Loucy (cell line): ENCODE data around the gene CEP57.

ENCODE experiments used
- H2AFZ ChIP-seq: fragments of 200-600 bp; sonication (generic); 2 replicates; pipeline ENCODE4 v1.6.0; 2016; ENCODE audit warnings: antibody characterized with exemption, mild to moderate bottlenecking, low read length, moderate library complexity
- H3F3A ChIP-seq: fragments of 200-600 bp; 2 replicates; pipeline ENCODE4 v1.6.0; 2016; ENCODE audit warnings: antibody characterized with exemption, low read depth, mild to moderate bottlenecking
- H3K27me3 ChIP-seq: fragments of 200-600 bp; sonication (generic); 2 replicates; pipeline ENCODE4 v1.6.1; 2014; ENCODE audit warnings: low read length, mild to moderate bottlenecking; ENCODE audit not compliant: insufficient read depth, poor library complexity, severe bottlenecking
- H3K36me3 ChIP-seq: fragments of 200-600 bp; sonication (generic); 2 replicates; pipeline ENCODE4 v1.6.1; 2016; ENCODE audit warnings: low read length; ENCODE audit not compliant: insufficient read depth
- H3K4me1 ChIP-seq: fragments of 200-600 bp; sonication (generic); 2 replicates; pipeline ENCODE4 v1.5.1; 2014; ENCODE audit warnings: low read length, mild to moderate bottlenecking; ENCODE audit not compliant: insufficient read depth, poor library complexity, severe bottlenecking
- H3K4me2 ChIP-seq: fragments of 200-600 bp; sonication (generic); 2 replicates; pipeline ENCODE4 v1.6.0; 2014; ENCODE audit warnings: antibody characterized with exemption, low read length, low read depth, mild to moderate bottlenecking; ENCODE audit not compliant: poor library complexity, severe bottlenecking
- H3K4me3 ChIP-seq: fragments of 200-600 bp; sonication (generic); 2 replicates; pipeline ENCODE4 v1.5.1; 2014; ENCODE audit warnings: low read length, mild to moderate bottlenecking, mixed read lengths; ENCODE audit not compliant: poor library complexity, severe bottlenecking
- H3K79me2 ChIP-seq: fragments of 200-600 bp; sonication (generic); 2 replicates; pipeline ENCODE4 v1.6.1; 2014; ENCODE audit warnings: low read length; ENCODE audit not compliant: insufficient read depth
- H3K9ac ChIP-seq: fragments of 200-600 bp; sonication (generic); 2 replicates; pipeline ENCODE4 v1.6.0; 2014; ENCODE audit warnings: mild to moderate bottlenecking, low read depth, low read length, moderate library complexity; ENCODE audit not compliant: poor library complexity, severe bottlenecking
- H3K9me2 ChIP-seq: fragments of 200-600 bp; sonication (generic); replicated peaks from 2 replicates; pipeline ENCODE4 v1.6.1; 2016; ENCODE audit warnings: low read depth, low read length, mixed read lengths
- H3K9me3 ChIP-seq: fragments of 200-600 bp; sonication (generic); 2 replicates; pipeline ENCODE4 v1.6.1; 2014; ENCODE audit warnings: mild to moderate bottlenecking, antibody characterized with exemption, low read length, low read depth; ENCODE audit not compliant: insufficient read depth
- H4K20me1 ChIP-seq: fragments of 200-600 bp; sonication (generic); 2 replicates; pipeline ENCODE4 v1.6.0; 2014; ENCODE audit warnings: antibody characterized with exemption, low read length, mild to moderate bottlenecking; ENCODE audit not compliant: insufficient read depth, poor library complexity, severe bottlenecking
- EZH2phosphoT487 ChIP-seq: fragments of 200-600 bp; IDR thresholded peaks from 2 replicates; pipeline ENCODE4 v1.6.1; 2018; ENCODE audit warnings: antibody characterized with exemption, mild to moderate bottlenecking, moderate library complexity, borderline replicate concordance
- TF ChIP-seq, protein P1 (sequence below): fragments of 200-600 bp; sonication (generic); conservative IDR thresholded peaks from 2 replicates; pipeline ENCODE4 v1.5.1; 2014; ENCODE audit warnings: mild to moderate bottlenecking, antibody characterized with exemption, low read length

The CEP57 gene

DNA sequence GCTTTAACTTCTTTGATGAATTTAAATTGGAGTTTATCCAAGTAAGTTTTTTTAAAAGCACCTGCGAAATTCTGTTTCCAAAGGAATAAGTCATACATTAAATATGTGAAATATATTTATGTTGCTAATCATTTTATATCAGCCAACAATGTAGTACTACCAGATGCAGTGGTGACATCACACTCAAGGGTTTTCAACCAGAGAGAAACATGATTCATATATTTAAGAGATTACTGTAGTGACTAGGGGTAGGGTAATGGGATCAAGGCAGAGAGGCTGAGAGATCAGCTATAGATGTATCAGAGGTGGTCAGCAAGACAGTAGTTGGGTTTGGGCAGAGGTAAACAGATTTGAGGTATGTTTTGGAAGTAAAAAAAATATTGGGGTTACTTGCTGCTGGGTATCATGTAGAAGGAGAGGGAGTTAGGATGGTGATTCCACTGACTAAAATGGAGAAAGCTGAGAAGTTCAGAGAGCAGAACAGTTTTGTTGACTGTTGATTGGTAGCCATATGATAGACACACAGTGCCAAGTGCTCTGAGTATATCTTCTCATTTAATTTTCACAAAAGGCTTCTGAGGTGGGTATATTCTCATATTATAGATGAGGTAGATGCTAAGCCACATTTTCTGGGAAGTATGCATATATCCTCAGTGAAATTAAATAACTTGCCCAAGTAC, 39.4 kb downstream of the CEP57 start:
- H3K9ac ChIP-seq = no peak overlapping the region
- no peaks in the 10 kb centered on the region for H3K79me2 ChIP-seq
- H3K4me1 ChIP-seq = no peaks in the 10 kb centered on the region
- no peaks in the 10 kb centered on the region for H3K9me3 ChIP-seq
- TF ChIP-seq EZH2phosphoT487 = no peak
- TF ChIP-seq, protein P1, sequence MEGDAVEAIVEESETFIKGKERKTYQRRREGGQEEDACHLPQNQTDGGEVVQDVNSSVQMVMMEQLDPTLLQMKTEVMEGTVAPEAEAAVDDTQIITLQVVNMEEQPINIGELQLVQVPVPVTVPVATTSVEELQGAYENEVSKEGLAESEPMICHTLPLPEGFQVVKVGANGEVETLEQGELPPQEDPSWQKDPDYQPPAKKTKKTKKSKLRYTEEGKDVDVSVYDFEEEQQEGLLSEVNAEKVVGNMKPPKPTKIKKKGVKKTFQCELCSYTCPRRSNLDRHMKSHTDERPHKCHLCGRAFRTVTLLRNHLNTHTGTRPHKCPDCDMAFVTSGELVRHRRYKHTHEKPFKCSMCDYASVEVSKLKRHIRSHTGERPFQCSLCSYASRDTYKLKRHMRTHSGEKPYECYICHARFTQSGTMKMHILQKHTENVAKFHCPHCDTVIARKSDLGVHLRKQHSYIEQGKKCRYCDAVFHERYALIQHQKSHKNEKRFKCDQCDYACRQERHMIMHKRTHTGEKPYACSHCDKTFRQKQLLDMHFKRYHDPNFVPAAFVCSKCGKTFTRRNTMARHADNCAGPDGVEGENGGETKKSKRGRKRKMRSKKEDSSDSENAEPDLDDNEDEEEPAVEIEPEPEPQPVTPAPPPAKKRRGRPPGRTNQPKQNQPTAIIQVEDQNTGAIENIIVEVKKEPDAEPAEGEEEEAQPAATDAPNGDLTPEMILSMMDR = no peak
- H3K9me2 ChIP-seq = no peaks in the 10 kb centered on the region
- no peak overlapping the region for H3K4me2 ChIP-seq
- H4K20me1 ChIP-seq = no peaks in the 10 kb centered on the region
- no peak overlapping the region for H2AFZ ChIP-seq
- no peaks in the 10 kb centered on the region for H3F3A ChIP-seq
- peaks cover 71% of the 10 kb centered on the region for H3K36me3 ChIP-seq
- H3K4me3 ChIP-seq = no peak overlapping the region
- no peaks in the 10 kb centered on the region for H3K27me3 ChIP-seq

DNA sequence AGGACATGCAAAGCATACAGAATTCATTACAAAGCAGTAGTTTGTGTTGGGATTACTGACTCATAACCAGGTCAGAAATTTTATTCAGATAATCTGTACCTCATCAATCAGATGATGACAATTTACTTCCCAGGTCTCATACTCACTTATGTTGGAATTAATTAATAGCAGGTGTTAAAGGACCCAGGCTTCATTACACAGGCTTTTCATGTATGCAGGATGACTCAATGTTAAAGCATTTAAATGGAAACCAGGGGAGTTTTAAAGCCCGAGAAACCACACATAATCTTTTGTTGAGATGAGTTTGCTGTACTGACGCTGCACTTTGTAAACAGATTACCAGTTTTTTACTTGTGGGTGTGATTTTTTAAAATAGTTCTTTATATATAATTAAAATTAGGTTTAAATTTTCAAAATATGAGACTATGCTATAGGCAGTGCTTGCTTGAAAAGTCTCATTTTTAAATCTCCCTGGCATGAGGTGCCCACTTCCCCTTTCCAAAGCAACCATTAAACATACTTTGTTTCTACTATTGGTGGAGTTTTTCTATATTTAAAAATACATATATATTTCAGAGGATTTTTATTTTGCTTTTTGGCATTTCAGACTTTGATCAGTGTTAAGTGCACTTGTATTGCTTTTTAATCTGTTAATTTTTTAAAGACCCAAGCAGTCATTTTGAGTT, 41.0 kb downstream of the CEP57 start:
- H3K36me3 ChIP-seq = peaks cover 75% of the 10 kb centered on the region
- no peaks in the 10 kb centered on the region for H3K4me1 ChIP-seq
- H3K4me2 ChIP-seq = no peak overlapping the region
- H3K9ac ChIP-seq = no peak overlapping the region
- H3F3A ChIP-seq = no peaks in the 10 kb centered on the region
- H4K20me1 ChIP-seq = no peaks in the 10 kb centered on the region
- TF ChIP-seq, protein P1 = no peak
- TF ChIP-seq EZH2phosphoT487 = no peak
- no peaks in the 10 kb centered on the region for H3K79me2 ChIP-seq
- H3K9me3 ChIP-seq = no peaks in the 10 kb centered on the region
- no peak overlapping the region for H2AFZ ChIP-seq
- no peak overlapping the region for H3K4me3 ChIP-seq
- no peaks in the 10 kb centered on the region for H3K27me3 ChIP-seq
- H3K9me2 ChIP-seq = no peaks in the 10 kb centered on the region

DNA sequence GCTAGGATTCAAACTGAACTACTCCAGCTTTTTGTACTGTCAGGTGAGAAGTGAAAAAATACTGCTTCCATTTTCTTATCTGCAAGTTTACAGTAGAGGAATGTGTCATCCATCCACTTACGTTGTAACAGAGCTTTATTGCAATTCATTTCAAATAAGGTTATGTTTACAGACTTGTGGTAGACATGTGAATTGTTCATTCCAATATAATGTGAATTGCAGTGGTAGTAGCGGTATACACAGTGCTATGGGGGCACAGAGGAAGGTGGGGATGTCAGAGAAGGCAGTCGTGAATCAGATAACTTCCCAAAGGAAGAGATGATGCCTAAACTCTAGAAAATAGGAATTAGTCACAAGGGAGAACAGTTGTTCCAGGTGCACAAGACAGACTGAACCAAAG, 42.5 kb downstream of the CEP57 start:
- no peaks in the 10 kb centered on the region for H3K79me2 ChIP-seq
- peaks cover 83% of the 10 kb centered on the region for H3K36me3 ChIP-seq
- H3K9me2 ChIP-seq = no peaks in the 10 kb centered on the region
- H3K4me2 ChIP-seq = no peak overlapping the region
- H3K27me3 ChIP-seq = no peaks in the 10 kb centered on the region
- H3K4me1 ChIP-seq = no peaks in the 10 kb centered on the region
- H3K4me3 ChIP-seq = no peak overlapping the region
- H3F3A ChIP-seq = no peaks in the 10 kb centered on the region
- no peak overlapping the region for H3K9ac ChIP-seq
- H4K20me1 ChIP-seq = no peaks in the 10 kb centered on the region
- H3K9me3 ChIP-seq = no peaks in the 10 kb centered on the region
- no peak overlapping the region for H2AFZ ChIP-seq
- TF ChIP-seq EZH2phosphoT487 = no peak
- TF ChIP-seq, protein P1 = no peak
